Hepatocyte (in vitro differentiated cells): Measurements from ENCODE around the gene JAK1. TPM values are rescaled to one million over a fixed set of nuclear protein-coding genes. Genes with fewer than 3 reads are reported as not detected.

Source experiments
- DNase-seq: peaks from one replicate; pipeline ENCODE4 v3.0.0-alpha.2; 2016; ENCODE audit warnings: low spot score
- H2AFZ ChIP-seq: fragments of 200-600 bp; sonication (generic); 2 replicates; pipeline ENCODE4 v1.6.0; 2016; ENCODE audit warnings: antibody characterized with exemption, mild to moderate bottlenecking
- H3K27ac ChIP-seq: fragments of 200-600 bp; sonication (generic); 2 replicates; pipeline ENCODE4 v1.5.1; 2016; ENCODE audit warnings: mild to moderate bottlenecking
- H3K27me3 ChIP-seq: fragments of 200-600 bp; sonication (generic); 2 replicates; pipeline ENCODE4 v1.6.1; 2016
- H3K36me3 ChIP-seq: fragments of 200-600 bp; sonication (generic); replicated peaks from 2 replicates; pipeline ENCODE4 v1.5.1; 2016; ENCODE audit warnings: low read depth; ENCODE audit not compliant: insufficient read depth
- H3K4me1 ChIP-seq: fragments of 200-600 bp; sonication (generic); 2 replicates; pipeline ENCODE4 v1.5.1; 2016; ENCODE audit warnings: mild to moderate bottlenecking, moderate library complexity; ENCODE audit not compliant: insufficient read depth
- H3K4me2 ChIP-seq: fragments of 200-600 bp; sonication (generic); 2 replicates; pipeline ENCODE4 v1.6.0; 2016
- H3K4me3 ChIP-seq: fragments of 200-600 bp; sonication (generic); 2 replicates; pipeline ENCODE4 v1.5.1; 2016; ENCODE audit warnings: mild to moderate bottlenecking
- H3K79me2 ChIP-seq: fragments of 200-600 bp; sonication (generic); 2 replicates; pipeline ENCODE4 v1.6.0; 2017; ENCODE audit warnings: mild to moderate bottlenecking
- H3K9me2 ChIP-seq: fragments of 200-600 bp; sonication (generic); replicated peaks from 2 replicates; pipeline ENCODE4 v1.6.0; 2017; ENCODE audit warnings: mild to moderate bottlenecking; ENCODE audit not compliant: insufficient read depth
- H3K9me3 ChIP-seq: fragments of 200-600 bp; sonication (generic); 2 replicates; pipeline ENCODE4 v1.5.1; 2016; ENCODE audit warnings: low read depth, mild to moderate bottlenecking
- H4K20me1 ChIP-seq: fragments of 200-600 bp; sonication (generic); 2 replicates; pipeline ENCODE4 v1.6.0; 2016; ENCODE audit warnings: mild to moderate bottlenecking; ENCODE audit not compliant: insufficient read depth, poor library complexity, severe bottlenecking
- CTCF ChIP-seq: fragments of 200-600 bp; sonication (generic); IDR thresholded peaks from 2 replicates; pipeline ENCODE4 v1.5.1; 2016; ENCODE audit warnings: antibody characterized with exemption, mild to moderate bottlenecking; ENCODE audit not compliant: poor library complexity
- EZH2 ChIP-seq: fragments of 200-600 bp; sonication (generic); IDR thresholded peaks from 2 replicates; pipeline ENCODE4 v1.6.1; 2016; ENCODE audit warnings: antibody characterized with exemption, mild to moderate bottlenecking, borderline replicate concordance
- EZH2phosphoT487 ChIP-seq: fragments of 200-600 bp; sonication (generic); IDR thresholded peaks from one replicate; pipeline ENCODE4 v1.6.1; 2018; ENCODE audit warnings: antibody characterized with exemption, mild to moderate bottlenecking, low read depth, moderate library complexity; ENCODE audit not compliant: unreplicated experiment, severe bottlenecking
- WGBS: methylation state at CpG from one replicate; pipeline ENCODE4 v1.1.6; 2016; ENCODE audit warnings: low lambda C conversion rate; ENCODE audit errors: missing lambda C conversion rate; 5-methylcytosine and 5-hydroxymethylcytosine counted together
- polyA plus RNA-seq: library from polyadenylated mRNA; unstranded; fragments of >200 nt; fragmentation: Nextera tagmentation; extraction: Ambion mirVana; gene quantifications from 2 replicates; pipeline ENCODE4 v1.2.1, GENCODE V29; 2016
- total RNA-seq: library from RNA; depleted of rRNA; stranded (reverse); fragments of >200 nt; gene quantifications from 2 replicates; pipeline ENCODE4 v1.2.3, GENCODE V29; 2014

JAK1 gene
- total RNA-seq (102 and 104 TPM in 2 replicates), polyA plus RNA-seq (60.2 and 63.5 TPM in 2 replicates)

- Histone ChIP-seq H3K9me3 (no peaks in the 10 kb centered on the region), H4K20me1 (peaks cover 34% of the 10 kb centered on the region), H3K36me3 (no peaks in the 10 kb centered on the region), H3K27ac (peak within 1 kb of the TSS; percentile 99), H3K4me2 (peak within 1 kb of the TSS; percentile 89), H3K27me3 (no peaks in the 10 kb centered on the region), H2AFZ (peak within 1 kb of the TSS; percentile 98), H3K79me2 (peaks cover 45% of the 10 kb centered on the region), H3K4me1 (peaks cover 6% of the 10 kb centered on the region), H3K9me2 (no peaks in the 10 kb centered on the region), H3K4me3 (peak within 1 kb of the TSS; percentile 96)
- TF ChIP-seq EZH2 (no peak), CTCF (no peak), EZH2phosphoT487 (no peak)
- peak; percentile 96 for DNase-seq
- WGBS, result under 1% methylated on average over 37 of the region's 100 CpGs
These were observed at the start of gene JAK1 for GRCh38 chr1:64966158-64966971. Gene JAK1 (minus strand): TSS chr1:64966549. CDS start chr1:64886264, 80,285 bp downstream.

GRCh38 chr1:65014321-65014720 is 48.0 kb upstream of the JAK1 start:
- Histone ChIP-seq H3K27me3 (no peaks in the 10 kb centered on the region), H3K4me1 (no peaks in the 10 kb centered on the region), H2AFZ (no peak overlapping the region), H3K79me2 (no peaks in the 10 kb centered on the region), H3K27ac (no peak overlapping the region), H3K9me3 (no peaks in the 10 kb centered on the region), H3K4me2 (no peak overlapping the region), H4K20me1 (no peaks in the 10 kb centered on the region), H3K9me2 (no peaks in the 10 kb centered on the region), H3K4me3 (no peak overlapping the region), H3K36me3 (no peaks in the 10 kb centered on the region)
- TF ChIP-seq EZH2phosphoT487, result no peak
- TF ChIP-seq EZH2, result no peak
- no peak for TF ChIP-seq CTCF
- no peak for DNase-seq

GRCh38 chr1:65011983-65012382 is 45.6 kb upstream of the JAK1 start:
- Histone ChIP-seq H2AFZ (no peak overlapping the region), H3K27me3 (no peaks in the 10 kb centered on the region), H4K20me1 (no peaks in the 10 kb centered on the region), H3K4me3 (no peak overlapping the region), H3K27ac (no peak overlapping the region), H3K9me3 (no peaks in the 10 kb centered on the region), H3K79me2 (no peaks in the 10 kb centered on the region), H3K9me2 (no peaks in the 10 kb centered on the region), H3K36me3 (no peaks in the 10 kb centered on the region), H3K4me1 (no peaks in the 10 kb centered on the region), H3K4me2 (no peak overlapping the region)
- DNase-seq, result no peak
- 97% methylated on average over 2 of the region's 2 CpGs for WGBS
- TF ChIP-seq CTCF (no peak), EZH2phosphoT487 (no peak), EZH2 (no peak)
